VCaP (cell line): Measurements from ENCODE around the gene MYBBP1A.
A peak's percentile ranks its signal among the peaks of the same experiment; 100 is the strongest.

ENCODE experiments used
- H3K27ac ChIP-seq: fragments of 450-650 bp; 2 replicates; pipeline ENCODE4 v1.5.1; 2017
- CTCF ChIP-seq: fragments of 450-650 bp; conservative IDR thresholded peaks from 2 replicates; pipeline ENCODE4 v1.5.1; 2017; ENCODE audit warnings: mild to moderate bottlenecking, moderate library complexity

The MYBBP1A gene

GRCh38 chr17:4498461-4499397 lies 56.5 kb downstream of the MYBBP1A start, which contains the start of gene SPNS2:
TSS of gene SPNS2 (plus strand) at chr17:4498881. CDS start at chr17:4499048, 167 bp downstream.
- no peak for TF ChIP-seq CTCF
- peak within 1 kb of the TSS; percentile 22; the same call in 1 of the 2 replicates for H3K27ac ChIP-seq

- no peak overlapping the region for H3K27ac ChIP-seq
- TF ChIP-seq CTCF = no peak
These were observed 57.9 kb downstream of the MYBBP1A start for GRCh38 chr17:4497101-4497824.

DNA sequence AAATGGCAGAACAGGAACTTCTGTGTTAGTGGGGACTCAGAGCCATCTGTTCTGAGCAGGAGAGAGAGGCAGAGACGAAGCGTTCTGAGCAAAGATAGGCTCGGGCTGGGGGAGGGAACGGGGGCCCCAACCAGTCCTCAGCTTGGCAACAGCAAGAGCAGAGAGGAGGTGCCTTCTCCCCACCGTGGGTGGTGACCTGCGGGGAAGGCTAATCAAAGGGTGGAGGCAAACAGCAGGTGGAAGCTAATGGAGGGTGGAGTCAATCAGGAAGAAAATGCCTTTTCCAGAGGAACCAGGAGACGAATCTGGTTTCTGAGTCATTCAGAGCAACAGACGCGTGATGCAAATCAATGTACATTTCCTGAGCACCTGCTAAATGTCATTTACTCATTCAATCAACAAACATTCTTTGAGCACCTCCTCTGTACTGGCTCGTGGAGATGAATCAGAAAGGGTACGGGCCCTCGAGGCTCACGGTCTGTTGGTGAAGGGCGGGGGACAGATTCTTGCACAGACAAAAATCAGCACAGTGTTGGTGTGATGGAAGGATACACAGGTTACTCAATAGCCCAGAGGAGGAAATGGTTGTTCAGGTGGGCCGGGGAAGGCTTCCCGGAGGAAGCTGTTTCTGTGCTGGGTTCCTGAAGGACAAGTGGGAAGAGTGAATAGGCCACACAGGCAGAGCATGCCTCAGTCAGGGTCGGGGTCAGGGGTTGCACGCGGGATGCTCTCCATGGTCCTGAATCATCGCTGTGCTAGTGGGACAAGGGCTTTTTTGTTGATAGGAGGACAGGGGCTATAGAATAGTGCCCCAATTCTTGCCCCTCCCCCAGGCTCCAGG lies 62.2 kb downstream of the MYBBP1A start:
- TF ChIP-seq CTCF = no peak
- H3K27ac ChIP-seq = no peak overlapping the region

- no peak for TF ChIP-seq CTCF
- no peak overlapping the region for H3K27ac ChIP-seq
These were observed 64.5 kb downstream of the MYBBP1A start for GRCh38 chr17:4490637-4491061.

DNA sequence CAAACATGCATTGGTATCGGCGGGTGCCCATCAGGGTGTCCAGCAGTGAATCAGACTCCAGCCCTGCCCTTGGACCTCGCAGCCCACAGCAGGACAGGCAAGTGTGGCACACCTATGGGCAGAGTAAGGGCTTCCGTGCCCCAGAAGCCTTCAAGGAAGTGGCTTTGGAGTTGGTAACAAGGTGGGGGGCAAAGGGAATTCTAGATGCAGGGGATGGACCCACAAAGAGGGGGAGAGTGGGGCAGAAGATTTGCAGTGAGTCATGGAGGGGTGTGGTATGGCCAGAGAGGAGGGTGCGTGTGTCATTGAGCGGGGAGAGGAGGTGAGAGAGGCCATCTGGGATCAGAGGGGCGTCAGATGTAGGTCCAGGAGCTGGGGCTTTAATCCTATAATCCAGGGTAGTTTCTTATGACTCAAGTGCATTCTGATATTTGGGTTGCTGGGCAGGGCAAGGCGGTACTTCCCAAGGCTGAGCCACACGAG lies 65.0 kb downstream of the MYBBP1A start:
- TF ChIP-seq CTCF = no peak

GRCh38 chr17:4488989-4489595 lies 66.1 kb downstream of the MYBBP1A start:
- H3K27ac ChIP-seq = no peak overlapping the region
- no peak for TF ChIP-seq CTCF

More for the DNA sequence above, 65.0 kb downstream of the MYBBP1A start:
- H3K27ac ChIP-seq = no peak overlapping the region
